Neuronal stem cell (in vitro differentiated cells): ENCODE results near the gene CARD11.

Experiments used
- DNase-seq: peaks from one replicate; pipeline ENCODE4 v3.0.0-alpha.2; 2013; ENCODE audit warnings: low spot score
- H2AFZ ChIP-seq: one replicate; pipeline ENCODE4 v1.6.1; 2013; ENCODE audit warnings: mild to moderate bottlenecking, low read length, inconsistent platforms
- H2AK5ac ChIP-seq: 2 replicates; pipeline ENCODE4 v1.6.1; 2013; ENCODE audit warnings: low read depth, mild to moderate bottlenecking, inconsistent platforms, low read length, moderate library complexity, mixed read lengths
- H2BK120ac ChIP-seq: 2 replicates; pipeline ENCODE4 v1.6.1; 2013; ENCODE audit warnings: low read depth, mild to moderate bottlenecking, inconsistent platforms, low read length, moderate library complexity, mixed read lengths
- H2BK12ac ChIP-seq: one replicate; pipeline ENCODE4 v1.6.1; 2013; ENCODE audit warnings: low read length, inconsistent platforms
- H2BK15ac ChIP-seq: 2 replicates; pipeline ENCODE4 v1.6.1; 2013; ENCODE audit warnings: mild to moderate bottlenecking, low read length, inconsistent platforms, mixed read lengths
- H2BK5ac ChIP-seq: one replicate; pipeline ENCODE4 v1.6.1; 2013; ENCODE audit warnings: inconsistent platforms, mild to moderate bottlenecking, low read length, moderate library complexity
- H3K14ac ChIP-seq: one replicate; pipeline ENCODE4 v1.6.1; 2013; ENCODE audit warnings: low read length, inconsistent platforms
- H3K18ac ChIP-seq: 2 replicates; pipeline ENCODE4 v1.6.1; 2013; ENCODE audit warnings: low read length, inconsistent platforms
- H3K23ac ChIP-seq: 2 replicates; pipeline ENCODE4 v1.6.1; 2013; ENCODE audit warnings: low read depth, mild to moderate bottlenecking, mixed read lengths, low read length, inconsistent platforms; ENCODE audit not compliant: poor library complexity
- H3K27ac ChIP-seq: replicated peaks from 3 replicates; pipeline ENCODE4 v1.5.1; 2013; ENCODE audit warnings: low read length, inconsistent platforms
- H3K27me3 ChIP-seq, 3 experiments: 2 replicates each; pipeline ENCODE4 v1.6.1; 2013; ENCODE audit warnings: low read length in 3 of 3, mild to moderate bottlenecking in 2 of 3, inconsistent platforms in 1 of 3, low read depth in 1 of 3, mixed read lengths in 1 of 3, moderate library complexity in 1 of 3; ENCODE audit not compliant: control insufficient read depth in 3 of 3, insufficient read depth in 3 of 3
- H3K36me3 ChIP-seq, 2 donors: replicated peaks in 1 of 2; 2 replicates each; pipeline ENCODE4 v1.6.1; 2013; ENCODE audit warnings: low read length in 2 of 2; ENCODE audit not compliant: control insufficient read depth in 2 of 2, insufficient read depth in 2 of 2
- H3K4ac ChIP-seq: 2 replicates; pipeline ENCODE4 v1.6.1; 2013; ENCODE audit warnings: inconsistent platforms, mild to moderate bottlenecking, low read length, moderate library complexity
- H3K4me1 ChIP-seq, 2 donors: 1 replicate in 1 of 2; 2 replicates in 1 of 2; pipeline ENCODE4 v1.6.1; 2013; ENCODE audit warnings: low read length in 2 of 2, low read depth in 1 of 2; ENCODE audit not compliant: control insufficient read depth in 2 of 2, insufficient read depth in 1 of 2
- H3K4me2 ChIP-seq: one replicate; pipeline ENCODE4 v1.6.1; 2013; ENCODE audit warnings: mild to moderate bottlenecking, low read length, inconsistent platforms; ENCODE audit not compliant: insufficient read depth, poor library complexity, severe bottlenecking
- H3K4me3 ChIP-seq, 2 donors: 2 replicates each; pipeline ENCODE4 v1.5.1; 2013; ENCODE audit warnings: low read length in 2 of 2, mild to moderate bottlenecking in 2 of 2, inconsistent platforms in 1 of 2, moderate library complexity in 1 of 2
- H3K79me1 ChIP-seq: one replicate; pipeline ENCODE4 v1.6.1; 2013; ENCODE audit warnings: low read depth, mild to moderate bottlenecking, inconsistent platforms, low read length, moderate library complexity
- H3K9ac ChIP-seq: one replicate; pipeline ENCODE4 v1.6.1; 2013; ENCODE audit warnings: mild to moderate bottlenecking, low read depth, low read length, inconsistent platforms; ENCODE audit not compliant: poor library complexity
- H3K9me3 ChIP-seq, 2 donors: replicated peaks in 1 of 2; 2 replicates each; pipeline versions ENCODE3 to v1.6.1; 2013; ENCODE audit warnings: low read length in 2 of 2, mild to moderate bottlenecking in 2 of 2, inconsistent platforms in 1 of 2, low read depth in 1 of 2, mixed read lengths in 1 of 2, moderate library complexity in 1 of 2; ENCODE audit not compliant: control insufficient read depth in 2 of 2, insufficient read depth in 1 of 2
- H4K8ac ChIP-seq: one replicate; pipeline ENCODE4 v1.6.1; 2013; ENCODE audit warnings: low read depth, mild to moderate bottlenecking, inconsistent platforms, low read length, moderate library complexity
- H4K91ac ChIP-seq: one replicate; pipeline ENCODE4 v1.6.1; 2013; ENCODE audit warnings: low read length, low read depth, mild to moderate bottlenecking, inconsistent platforms; ENCODE audit not compliant: poor library complexity
- WGBS, 2 donors: extraction: QIAGEN DNeasy Blood & Tissue Kit; methylation state at CpG; one replicate each; pipeline ENCODE4 v1.1.7; 2013; ENCODE audit warnings: missing lambda C conversion rate in 2 of 2, mixed read lengths in 1 of 2; ENCODE audit not compliant: insufficient read length in 2 of 2, insufficient replicate concordance in 1 of 2; ENCODE audit errors: extremely low coverage in 2 of 2; 5-methylcytosine and 5-hydroxymethylcytosine counted together

Gene CARD11

DNA sequence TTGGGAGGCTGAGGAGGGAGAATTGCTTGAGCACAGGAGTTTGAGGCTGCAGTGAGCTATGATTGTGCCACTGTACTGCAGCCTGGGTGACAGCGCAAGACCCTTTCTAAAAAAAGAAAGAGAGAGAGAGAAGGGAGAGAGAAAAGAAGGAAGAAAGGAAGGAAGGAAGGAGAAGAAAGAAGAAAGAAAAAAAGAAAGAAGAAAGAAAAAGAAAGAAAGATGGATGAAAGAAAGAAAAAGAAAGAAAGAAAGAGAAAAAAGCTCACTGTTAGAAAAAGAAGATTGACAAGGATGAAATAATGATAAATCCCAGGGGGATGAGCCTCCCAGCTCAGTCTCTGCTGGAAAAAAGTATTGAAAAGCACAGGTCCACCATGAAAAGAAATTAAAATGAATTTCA lies 22.8 kb upstream of the CARD11 start:
- no peak for DNase-seq
- no peak overlapping the region for H2AK5ac ChIP-seq
- H3K9ac ChIP-seq, result no peak overlapping the region
- no peak overlapping the region for H3K18ac ChIP-seq
- H3K23ac ChIP-seq, result no peak overlapping the region
- no peak overlapping the region for H2BK12ac ChIP-seq
- H3K27ac ChIP-seq, result no peak overlapping the region
- no peaks in the 10 kb centered on the region for H3K4me1 ChIP-seq
- no peaks in the 10 kb centered on the region for H3K36me3 ChIP-seq
- H2BK15ac ChIP-seq, result no peak overlapping the region
- H3K79me1 ChIP-seq, result no peaks in the 10 kb centered on the region
- no peak overlapping the region for H4K91ac ChIP-seq
- H3K9me3 ChIP-seq, result no peaks in the 10 kb centered on the region
- no peak overlapping the region for H3K4ac ChIP-seq
- no CpG with 5 or more reads among the region's 1 CpG for WGBS, 2 donors
- H2AFZ ChIP-seq, result no peak overlapping the region
- H3K4me2 ChIP-seq, result no peak overlapping the region
- no peaks in the 10 kb centered on the region for H3K27me3 ChIP-seq
- H2BK120ac ChIP-seq, result no peak overlapping the region
- no peak overlapping the region for H4K8ac ChIP-seq
- no peak overlapping the region for H2BK5ac ChIP-seq
- no peak overlapping the region for H3K4me3 ChIP-seq
- no peak overlapping the region for H3K14ac ChIP-seq

DNA sequence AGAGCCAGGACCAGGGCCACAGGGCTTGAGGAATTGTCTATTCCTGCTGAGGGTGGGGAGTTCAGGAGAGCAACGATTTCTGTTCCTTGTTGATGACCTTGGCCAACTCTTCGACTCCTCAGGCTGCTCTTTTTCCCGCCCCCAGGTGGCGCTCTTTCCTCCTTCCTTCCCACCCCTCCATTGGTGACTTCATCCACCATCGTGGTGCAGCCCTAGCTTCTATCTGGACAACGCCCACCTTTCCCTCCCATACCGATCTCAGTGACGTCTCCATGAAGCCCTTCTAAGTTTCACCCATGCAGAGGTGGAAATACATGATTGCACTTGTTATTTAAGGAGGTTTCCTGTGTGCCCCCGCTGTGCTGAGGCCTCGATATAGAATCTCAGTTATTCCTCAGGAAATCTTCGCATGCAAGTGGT lies 22.1 kb upstream of the CARD11 start:
- Histone ChIP-seq H4K91ac (no peak overlapping the region), H3K4ac (no peak overlapping the region), H3K18ac (no peak overlapping the region), H3K9me3 (no peaks in the 10 kb centered on the region), H3K23ac (no peak overlapping the region), H2AFZ (no peak overlapping the region), H2BK120ac (no peak overlapping the region), H4K8ac (no peak overlapping the region), H3K4me2 (no peak overlapping the region), H2BK15ac (no peak overlapping the region), H3K4me1 (no peaks in the 10 kb centered on the region), H2AK5ac (no peak overlapping the region), H2BK5ac (no peak overlapping the region), H3K36me3 (no peaks in the 10 kb centered on the region), H3K27ac (no peak overlapping the region), H2BK12ac (no peak overlapping the region), H3K79me1 (no peaks in the 10 kb centered on the region), H3K27me3 (no peaks in the 10 kb centered on the region), H3K9ac (no peak overlapping the region), H3K14ac (no peak overlapping the region), H3K4me3 (no peak overlapping the region)
- WGBS, 2 donors, result no CpG with 5 or more reads among the region's 11 CpGs
- peak; percentile 20 for DNase-seq

GRCh38 chr7:3064067-3064466 lies 20.4 kb upstream of the CARD11 start:
- Histone ChIP-seq H3K9me3 (no peaks in the 10 kb centered on the region), H2AFZ (no peak overlapping the region), H2BK12ac (no peak overlapping the region), H3K79me1 (no peaks in the 10 kb centered on the region), H3K4me1 (no peaks in the 10 kb centered on the region), H4K91ac (no peak overlapping the region), H2AK5ac (no peak overlapping the region), H3K18ac (no peak overlapping the region), H3K4me3 (no peak overlapping the region), H3K14ac (no peak overlapping the region), H3K27me3 (no peaks in the 10 kb centered on the region), H3K36me3 (no peaks in the 10 kb centered on the region), H3K4ac (no peak overlapping the region), H2BK15ac (no peak overlapping the region), H4K8ac (no peak overlapping the region), H3K27ac (no peak overlapping the region), H2BK120ac (no peak overlapping the region), H3K9ac (no peak overlapping the region), H2BK5ac (no peak overlapping the region), H3K23ac (no peak overlapping the region), H3K4me2 (no peak overlapping the region)
- WGBS, 2 donors, result no CpG with 5 or more reads among the region's 5 CpGs
- no peak for DNase-seq

DNA sequence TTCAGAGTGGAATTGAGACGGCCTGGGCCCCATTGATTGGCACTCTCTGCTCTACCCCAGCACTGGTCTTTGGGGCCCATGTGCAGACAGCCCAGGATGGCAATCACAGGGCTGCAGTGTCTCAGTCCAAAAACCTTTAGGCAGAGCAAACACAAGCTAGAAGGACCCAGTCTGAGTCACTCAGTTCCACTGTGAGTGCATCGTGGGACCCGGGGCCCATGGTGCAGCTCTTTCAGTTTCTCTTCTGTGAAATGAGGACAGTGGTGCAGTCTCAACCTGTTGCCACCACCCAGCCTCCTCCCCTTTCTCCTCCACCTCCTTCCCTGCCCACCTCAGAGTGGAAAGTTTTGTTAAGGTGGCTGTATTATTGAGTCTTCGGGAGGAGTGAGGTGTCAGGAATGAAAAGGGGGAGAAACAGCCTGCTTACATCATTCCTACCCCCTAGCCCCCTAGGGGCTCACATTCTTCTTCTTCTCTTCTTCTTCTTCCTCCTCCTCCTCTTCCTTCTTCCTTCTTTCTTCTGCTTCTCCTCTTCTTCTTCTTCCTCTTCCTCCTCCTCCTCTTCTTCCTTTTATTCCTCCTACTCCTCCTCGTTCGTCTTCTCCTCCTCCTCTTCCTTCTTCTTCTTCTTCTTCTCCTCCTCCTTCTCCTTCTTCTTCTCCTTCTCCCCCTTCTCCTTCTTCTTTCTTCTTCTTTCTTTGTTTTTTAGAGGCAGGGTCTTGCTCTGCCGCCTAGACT lies 19.5 kb upstream of the CARD11 start:
- H2AK5ac ChIP-seq, result no peak overlapping the region
- no peak for DNase-seq
- H3K23ac ChIP-seq, result no peak overlapping the region
- peak overlapping the region; percentile 22 for H3K18ac ChIP-seq
- H3K4me2 ChIP-seq, result no peak overlapping the region
- no peak overlapping the region for H3K27ac ChIP-seq
- no peak overlapping the region for H4K8ac ChIP-seq
- H2BK120ac ChIP-seq, result no peak overlapping the region
- no peak overlapping the region for H3K4me3 ChIP-seq
- 100% methylated on average over 2 of the region's 7 CpGs for WGBS, 2 donors
- no peaks in the 10 kb centered on the region for H3K79me1 ChIP-seq
- no peaks in the 10 kb centered on the region for H3K27me3 ChIP-seq
- no peak overlapping the region for H4K91ac ChIP-seq
- peak overlapping the region; percentile 21 for H2BK15ac ChIP-seq
- H3K36me3 ChIP-seq, result no peaks in the 10 kb centered on the region
- no peak overlapping the region for H3K14ac ChIP-seq
- H2BK12ac ChIP-seq, result no peak overlapping the region
- H3K9ac ChIP-seq, result no peak overlapping the region
- no peaks in the 10 kb centered on the region for H3K9me3 ChIP-seq
- H3K4ac ChIP-seq, result no peak overlapping the region
- no peak overlapping the region for H2BK5ac ChIP-seq
- no peaks in the 10 kb centered on the region for H3K4me1 ChIP-seq
- no peak overlapping the region for H2AFZ ChIP-seq
